NAMALWA (cell line): ENCODE data around the gene CDH23.

Experiments
- DNase-seq: peaks from one replicate; pipeline ENCODE4 v3.0.0-alpha.2; 2015; ENCODE audit warnings: low spot score

CDH23 gene

DNA sequence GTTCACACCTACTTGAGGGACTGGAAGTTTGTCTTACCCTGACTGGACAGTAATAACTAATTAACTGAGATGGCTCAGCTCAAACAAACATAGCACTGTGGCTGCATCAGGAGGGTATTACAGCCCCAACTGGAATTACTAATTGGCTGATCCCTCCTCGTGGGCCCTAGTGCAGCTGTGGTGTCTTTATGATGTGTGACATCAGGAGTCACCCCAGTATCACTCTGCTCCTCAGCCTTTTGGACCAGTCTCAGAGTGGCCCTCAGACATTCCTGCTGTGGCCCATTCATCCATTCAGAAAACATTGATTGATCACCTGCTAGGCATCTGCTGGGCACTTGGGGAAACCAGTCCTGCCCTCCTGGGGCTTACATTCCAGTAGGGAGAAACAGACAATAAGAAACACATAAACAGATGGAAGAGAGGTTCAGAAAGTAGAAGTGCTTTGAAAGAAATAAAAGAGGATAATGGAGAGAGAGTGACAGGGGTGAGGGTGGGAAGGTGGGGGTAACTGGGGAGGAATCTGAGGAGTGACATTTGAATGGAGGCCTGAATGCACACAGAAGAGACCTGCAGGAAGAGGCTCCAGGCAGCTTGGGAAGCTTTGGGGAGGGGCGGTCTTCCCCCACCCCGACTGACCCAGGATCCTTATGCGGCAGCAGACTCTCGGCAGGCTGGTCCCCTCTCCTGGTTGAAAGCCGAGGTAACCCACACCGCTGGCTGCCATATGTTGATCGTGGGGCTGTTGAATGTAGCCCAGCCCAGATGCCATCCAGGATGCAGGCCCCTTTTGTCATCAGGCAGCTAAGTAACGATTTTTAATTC, 209.7 kb downstream of the CDH23 start:
- no peak for DNase-seq

DNA sequence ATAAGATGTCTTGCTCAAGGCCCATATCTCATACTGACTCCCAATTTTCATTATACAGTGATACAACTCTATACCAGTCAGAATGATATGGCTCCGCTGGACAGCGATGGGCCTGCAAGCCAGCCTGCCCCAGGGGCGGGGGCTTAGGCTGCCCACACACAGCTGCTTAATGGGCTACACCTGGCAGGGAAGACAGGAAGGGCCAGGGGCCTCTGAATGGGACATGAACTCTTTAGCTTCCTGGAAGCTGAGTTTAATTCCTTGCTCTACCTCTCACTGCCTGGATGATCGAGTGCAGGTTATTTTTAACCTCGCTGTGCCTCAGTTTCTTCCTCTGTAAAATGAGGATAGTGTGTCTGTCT, 210.3 kb downstream of the CDH23 start:
- DNase-seq = no peak

DNA sequence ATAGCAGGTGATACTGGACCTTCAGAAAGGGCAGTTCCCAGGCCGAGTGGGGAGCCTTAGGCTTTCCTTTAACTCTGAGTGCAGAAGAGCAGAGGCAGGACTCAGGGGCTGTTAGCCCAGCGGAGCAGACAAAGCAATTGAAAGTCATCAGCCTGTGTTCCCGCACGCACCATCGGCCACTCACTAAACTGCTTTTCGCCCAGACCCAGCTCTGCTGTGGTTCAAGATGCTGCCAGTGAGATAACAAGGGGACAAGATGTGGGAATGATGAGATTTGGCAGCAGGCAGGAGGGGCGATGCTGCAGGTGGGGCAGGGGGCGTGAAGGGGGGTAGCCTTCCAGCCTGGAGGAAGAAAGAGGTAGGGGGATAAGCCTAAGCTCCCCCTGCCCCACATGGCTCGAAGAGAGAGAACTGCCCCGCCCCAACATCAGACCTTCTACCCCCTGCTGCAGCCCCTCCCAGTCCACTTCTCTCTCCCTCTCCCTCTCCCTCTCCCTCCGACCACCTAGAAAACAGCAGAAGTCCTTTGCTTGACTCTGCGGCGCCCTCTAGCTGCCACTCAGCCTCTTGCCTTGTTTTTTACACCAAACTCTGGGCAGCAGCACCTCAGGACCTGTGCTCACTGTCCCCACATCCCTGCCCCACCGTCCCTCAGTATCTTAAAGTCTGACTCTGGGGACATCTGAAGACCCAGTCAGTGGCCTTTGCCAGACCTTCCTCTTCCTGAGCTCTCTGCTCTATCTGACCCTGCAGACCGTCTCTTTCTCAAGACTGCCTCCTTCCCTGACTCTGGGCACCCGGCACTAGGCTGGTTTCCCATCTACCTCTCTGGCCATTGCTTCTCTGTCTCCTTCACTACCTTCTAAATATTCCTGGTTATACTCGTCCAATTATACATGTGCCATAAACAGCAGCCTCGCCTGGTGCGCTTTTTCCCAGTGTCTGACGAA, 212.4 kb downstream of the CDH23 start:
- peak; percentile 67 for DNase-seq

DNA sequence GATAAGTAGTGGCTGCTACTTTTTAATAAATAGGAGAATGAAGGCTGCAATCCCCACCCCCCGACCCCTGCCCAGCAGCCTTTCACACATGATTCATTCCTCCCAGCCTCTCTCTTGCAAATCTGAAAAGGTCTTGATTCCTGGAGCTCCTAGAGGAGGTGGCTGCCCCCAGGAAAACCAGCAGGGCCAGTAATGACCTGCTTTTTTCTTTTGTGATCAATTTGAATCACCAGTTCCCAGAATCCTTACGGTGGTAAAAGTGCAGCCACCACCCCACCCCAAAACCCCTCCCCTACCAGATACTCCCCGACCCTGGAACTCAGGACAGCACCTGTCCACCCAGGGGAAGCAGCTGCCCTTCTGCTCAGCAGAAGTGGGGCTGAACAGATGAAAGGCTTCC, 213.9 kb downstream of the CDH23 start:
- no peak for DNase-seq

DNA sequence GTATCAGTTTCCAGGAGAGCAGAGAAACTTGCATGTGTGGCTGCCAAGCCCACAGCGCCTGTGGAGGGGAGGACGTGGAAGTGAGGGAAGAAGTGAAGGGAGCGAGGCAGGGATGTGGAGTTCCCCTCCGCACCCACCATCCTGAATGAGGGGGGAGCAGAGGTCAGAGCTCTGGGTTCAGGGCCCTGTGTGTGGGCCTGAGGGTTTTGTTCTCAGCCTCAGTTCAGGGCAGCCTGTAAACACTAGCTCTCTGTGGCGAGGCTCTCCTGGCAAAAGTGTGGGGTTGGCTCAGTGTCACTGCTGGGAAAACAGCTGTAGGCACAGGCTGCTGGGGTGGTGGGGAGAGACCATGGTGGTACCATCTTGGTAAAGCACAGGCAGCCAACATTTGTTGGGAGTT, 214.4 kb downstream of the CDH23 start:
- no peak for DNase-seq

DNA sequence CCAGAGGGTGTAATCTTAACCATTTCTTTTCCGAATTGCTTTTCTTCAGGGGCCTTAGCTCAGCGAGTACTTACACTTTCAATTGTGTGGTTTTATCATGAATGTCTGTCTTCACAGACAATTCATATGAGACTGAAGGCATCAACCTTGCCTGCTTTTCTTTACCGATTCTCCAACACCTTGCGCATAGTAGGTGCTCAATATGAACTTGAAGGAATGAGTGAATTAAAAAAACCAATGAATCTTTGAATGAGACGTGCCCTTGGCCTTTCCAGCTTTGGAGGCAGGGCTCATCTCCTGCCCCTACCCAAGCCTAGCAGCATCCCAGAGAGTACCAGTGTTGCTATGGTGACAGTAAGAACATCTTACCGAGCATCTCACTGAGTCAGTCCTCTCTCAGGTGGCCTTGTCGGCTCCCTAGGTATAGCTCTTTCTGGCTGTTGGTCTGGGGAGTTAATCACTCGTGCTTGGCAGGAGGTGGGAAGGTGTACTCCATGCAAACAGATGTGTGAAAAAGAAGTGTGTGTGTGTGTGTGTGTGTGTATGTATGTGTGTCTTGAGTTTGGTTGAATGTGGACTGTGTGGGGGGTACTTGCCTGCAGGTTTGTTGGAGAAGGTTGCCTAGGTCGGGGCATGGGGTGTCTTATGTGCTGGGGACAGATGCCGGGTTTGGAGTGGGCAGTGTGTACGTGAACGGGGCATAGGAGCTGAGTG, 215.1 kb downstream of the CDH23 start:
- DNase-seq = no peak

DNA sequence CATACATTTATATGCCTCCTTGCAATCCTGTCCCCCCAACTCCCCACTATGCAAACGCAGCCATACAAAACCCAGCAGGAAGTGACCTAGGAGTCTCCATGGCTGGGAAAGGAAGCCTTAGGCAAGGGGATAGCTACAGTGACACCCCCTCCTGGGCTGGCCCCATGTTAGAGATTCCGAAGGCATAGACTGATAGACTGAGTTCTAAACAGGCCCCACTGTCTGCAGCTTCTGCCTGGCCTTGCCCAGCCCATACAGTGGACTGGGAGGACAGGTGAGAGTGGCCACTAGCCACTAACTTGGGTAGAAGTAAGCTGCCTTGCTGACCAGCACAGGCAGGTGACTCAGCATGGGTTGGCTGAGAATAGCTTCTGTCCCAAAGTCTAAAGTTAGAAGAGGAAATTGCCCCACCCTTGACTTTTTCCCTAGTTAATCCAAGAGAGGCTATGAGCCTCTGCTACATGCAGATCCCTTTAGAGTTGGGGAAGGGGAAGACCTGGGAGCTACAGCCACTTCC, 216.6 kb downstream of the CDH23 start:
- no peak for DNase-seq

DNA sequence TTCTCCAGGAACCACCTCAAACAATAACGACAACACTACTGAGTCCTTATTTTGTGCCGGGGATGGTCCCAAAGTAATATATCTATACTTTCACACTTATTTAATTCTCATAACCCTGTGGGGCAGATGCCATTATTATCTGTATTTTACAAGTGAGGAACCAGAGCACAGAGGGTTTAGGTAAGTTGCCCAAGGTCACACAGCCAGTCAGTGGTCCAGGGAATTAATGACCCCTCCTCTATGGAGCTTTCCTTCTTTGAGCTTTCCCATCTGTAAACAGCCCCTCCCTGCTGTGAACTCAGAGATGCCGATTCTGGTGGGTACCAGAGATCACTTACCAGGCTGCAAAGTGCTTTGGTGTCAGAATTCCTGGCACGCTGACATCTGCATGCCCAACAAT, 217.2 kb downstream of the CDH23 start:
- no peak for DNase-seq

DNA sequence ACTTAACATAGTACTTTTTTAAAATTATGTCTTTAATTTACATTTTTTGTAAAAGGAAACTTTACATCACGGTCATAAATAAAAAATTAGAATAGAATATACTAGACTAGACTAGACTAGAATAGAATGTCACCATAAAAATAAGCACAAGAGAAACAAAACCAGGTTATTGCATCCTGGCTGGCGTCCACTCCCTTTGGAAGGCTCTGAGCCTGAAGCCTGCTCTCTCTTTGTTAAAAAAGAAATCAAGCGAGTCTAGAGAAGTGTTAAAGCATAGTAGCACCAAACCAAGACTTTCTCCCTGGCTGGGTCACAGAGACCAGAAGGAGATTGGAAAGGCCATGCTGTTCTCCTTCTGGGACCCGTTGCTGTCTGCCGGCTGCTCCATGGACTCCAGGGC, 218.2 kb downstream of the CDH23 start:
- DNase-seq = no peak

DNA sequence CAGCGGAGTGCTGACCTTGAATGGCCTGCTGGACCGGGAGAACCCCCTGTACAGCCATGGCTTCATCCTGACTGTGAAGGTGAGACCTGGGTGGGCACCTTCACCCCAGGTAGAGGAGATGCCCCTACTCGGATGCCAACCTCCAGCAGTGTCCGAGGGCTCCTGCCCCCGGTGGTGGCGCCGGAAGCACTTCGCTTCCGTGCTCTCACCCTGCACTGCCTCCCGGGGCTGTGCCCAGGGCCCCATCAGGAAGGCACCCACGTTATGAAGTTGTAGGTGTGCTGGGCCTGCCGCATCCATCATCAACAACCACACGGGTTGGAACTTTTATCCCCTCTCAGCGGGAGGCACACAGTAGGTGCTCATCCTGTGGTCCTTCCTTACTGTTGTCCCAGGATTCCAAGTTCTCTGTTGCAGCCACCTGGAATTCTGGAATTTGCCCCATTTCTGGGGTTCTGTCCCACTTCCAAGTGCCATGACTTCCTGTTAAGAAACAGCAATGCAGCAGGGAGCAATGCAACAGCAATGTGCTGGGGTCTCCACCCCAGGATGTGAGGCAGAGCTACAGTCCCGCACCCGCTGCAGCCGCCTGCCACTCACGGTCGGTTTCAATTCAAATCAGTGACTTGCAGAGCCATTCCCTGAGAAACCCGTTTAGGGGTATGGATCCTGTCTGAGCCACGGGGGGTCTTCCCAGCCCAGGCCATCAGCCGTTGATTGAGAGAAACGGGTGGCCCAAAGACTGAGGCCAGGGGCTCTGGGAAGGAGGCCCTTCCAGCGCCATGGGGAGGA, 219.0 kb downstream of the CDH23 start:
- DNase-seq = no peak

DNA sequence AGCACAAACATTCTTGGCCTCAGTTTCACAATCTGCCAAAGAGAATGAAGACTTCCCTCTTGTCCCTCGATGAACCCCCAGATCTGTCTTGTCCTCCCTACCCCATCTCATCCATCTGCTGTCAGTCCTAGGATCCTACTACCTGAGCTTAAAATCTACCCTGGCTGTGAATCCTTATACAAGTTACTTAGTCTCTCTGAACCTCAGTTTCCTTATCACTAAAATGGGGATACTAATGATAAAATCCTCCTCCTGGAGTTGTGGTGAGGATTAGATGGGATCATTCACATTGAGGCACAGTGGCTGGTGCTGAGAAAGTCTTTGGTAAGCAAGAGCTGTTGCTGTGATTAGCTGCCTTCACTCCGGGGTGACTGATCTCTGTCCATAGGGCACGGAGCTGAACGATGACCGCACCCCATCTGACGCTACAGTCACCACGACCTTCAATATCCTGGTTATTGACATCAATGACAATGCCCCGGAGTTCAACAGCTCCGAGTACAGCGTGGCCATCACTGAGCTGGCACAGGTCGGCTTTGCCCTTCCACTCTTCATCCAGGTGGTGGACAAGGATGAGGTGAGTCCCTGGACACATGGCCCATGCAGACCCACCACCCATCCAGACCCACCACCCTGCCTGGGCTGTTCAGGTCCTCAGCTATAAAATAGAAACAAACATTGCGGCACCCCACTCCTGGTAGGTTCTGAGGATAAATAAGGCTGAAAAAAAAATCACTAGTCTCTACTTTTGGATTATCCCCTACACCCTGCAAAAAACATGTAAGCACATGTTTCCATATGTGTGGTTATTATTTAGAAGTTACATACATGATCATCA, 220.3 kb downstream of the CDH23 start:
- no peak for DNase-seq

DNA sequence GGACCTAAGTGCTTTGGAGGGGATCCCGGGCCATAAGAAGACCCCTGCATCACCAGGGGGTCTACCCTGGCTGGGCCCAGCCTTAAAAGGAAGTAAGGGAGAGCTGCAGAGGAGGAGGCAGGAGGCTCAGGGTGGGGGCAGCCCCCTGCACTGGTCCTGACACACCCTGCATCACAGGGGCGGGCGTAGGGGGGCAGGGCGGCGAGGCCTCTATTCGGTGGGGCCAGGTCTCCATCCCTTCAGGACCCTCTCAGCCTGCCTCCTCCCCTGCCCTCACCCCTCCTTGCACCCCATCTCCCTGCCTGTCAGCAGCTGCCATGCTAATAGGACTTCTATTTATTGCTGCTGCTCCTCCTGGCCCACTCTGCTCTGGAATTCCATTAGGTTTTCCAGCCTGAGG, 221.5 kb downstream of the CDH23 start:
- DNase-seq = no peak

DNA sequence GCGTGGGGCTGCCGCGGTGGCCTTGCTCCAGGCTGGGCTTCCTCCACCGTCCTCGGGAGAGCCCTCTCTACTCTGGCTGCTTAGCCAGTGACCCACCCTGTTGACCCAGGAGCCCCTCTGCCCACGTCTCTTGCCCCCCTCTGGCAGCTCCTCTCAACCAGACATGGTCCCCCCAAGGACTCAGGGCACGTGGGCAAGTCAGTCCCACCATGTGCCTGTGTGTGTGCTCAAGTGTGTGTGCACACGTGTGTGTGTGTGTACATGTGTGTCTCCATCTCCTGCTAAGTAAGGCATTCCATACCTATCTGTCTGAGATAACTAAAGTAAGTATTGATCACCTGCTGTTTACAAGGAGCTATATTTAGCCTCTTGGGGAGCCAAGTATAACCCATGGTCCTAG, 221.9 kb downstream of the CDH23 start:
- no peak for DNase-seq

DNA sequence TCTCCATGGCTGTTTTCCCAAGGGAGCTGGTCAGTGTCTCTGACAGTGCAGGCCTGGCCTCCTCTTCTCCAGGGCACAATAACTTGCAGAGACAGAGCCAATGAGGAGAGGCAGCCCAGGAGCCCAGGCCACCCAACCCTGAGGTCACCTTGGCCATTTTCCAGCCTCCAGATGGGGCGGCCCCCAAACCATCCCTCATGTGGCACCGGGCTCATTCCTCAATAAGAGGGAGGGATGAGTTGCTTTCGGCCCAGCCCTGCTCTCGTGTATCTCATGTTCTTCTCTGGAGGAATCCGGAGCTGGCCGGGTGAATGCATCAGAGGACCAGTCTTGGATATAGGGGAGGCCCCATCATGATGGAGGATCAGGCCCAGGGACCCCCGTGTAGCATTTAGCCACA, 223.9 kb downstream of the CDH23 start:
- no peak for DNase-seq

DNA sequence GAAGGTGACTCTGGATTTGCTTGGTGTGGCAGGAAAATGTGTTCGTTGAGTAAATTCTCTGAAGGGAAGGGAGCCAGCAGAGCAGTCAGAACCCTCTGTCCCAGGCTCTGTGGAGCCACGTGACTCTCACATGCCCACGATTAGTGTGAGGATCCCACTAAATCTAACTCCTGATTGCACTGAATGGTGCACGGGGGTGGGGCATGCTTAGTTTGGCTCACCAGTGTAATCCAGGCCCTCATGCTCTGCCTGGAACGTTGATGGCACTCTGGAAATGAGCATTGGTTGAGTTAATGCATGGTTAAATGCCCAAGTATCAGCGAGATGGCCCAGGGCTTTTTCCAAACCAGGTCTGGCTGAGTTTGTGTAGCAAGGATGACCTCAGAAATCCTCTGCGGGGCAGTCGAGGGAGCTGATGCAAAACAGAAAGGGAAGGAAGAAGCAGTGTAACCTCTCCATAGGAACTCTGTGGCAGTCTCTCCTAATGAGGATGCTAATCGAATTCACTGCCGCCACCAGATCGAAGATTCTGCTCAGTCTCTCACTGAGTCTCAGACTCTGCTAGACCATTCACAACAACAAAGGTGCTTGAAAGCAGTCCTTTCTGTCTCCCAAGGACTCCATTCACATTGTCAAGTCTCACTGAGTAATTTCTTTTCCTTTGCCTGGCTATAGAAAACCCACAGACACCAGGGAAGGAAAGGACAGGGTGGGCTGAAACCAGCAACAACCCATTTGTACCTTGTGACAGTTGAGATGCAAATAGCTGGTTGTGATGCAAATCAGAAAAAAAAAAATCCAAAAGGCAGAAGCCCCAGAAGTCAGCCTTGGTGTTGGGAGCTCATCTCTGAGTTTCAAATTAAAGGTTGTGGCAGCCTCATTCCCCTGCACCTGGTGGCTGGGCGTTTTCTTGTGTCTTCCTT, 224.8 kb downstream of the CDH23 start:
- DNase-seq = peak; percentile 64

DNA sequence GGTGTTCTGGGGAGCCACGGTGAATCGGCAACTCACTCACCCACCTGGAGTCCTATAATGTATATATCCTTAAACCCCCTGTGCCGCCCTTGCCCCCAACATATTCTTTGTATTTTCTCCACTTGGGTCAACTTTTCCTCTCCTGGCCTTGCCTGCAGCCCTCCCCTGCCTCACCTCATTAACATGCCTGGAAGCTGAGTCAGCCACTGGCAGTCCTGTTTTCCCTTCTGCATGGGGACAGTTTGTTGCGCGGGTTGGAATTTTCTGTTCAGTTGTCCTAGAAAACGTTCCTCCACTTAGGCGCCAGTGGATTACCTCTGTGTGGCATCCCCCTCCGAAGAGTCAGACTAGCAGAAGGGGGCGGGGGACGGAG, 225.4 kb downstream of the CDH23 start:
- DNase-seq = no peak

DNA sequence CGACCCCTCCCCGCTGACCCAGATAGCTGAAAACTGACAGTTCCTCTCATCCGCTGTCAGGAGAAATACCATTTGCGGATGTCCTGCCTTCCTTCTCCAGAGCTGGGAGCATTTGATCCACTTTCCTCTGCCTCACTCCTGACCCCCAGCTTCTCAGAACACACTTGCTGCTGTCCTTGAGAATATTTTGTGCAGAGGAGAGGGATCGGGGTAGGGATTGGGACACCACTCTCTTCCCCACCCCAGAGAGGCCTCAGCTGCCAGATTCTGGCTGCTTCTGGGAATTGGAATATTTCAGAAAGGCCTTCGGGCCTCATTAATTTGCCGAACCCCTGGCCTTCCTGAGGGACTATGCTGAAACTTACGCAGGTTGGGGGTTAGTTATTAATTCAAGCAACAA, 225.9 kb downstream of the CDH23 start:
- DNase-seq = no peak

DNA sequence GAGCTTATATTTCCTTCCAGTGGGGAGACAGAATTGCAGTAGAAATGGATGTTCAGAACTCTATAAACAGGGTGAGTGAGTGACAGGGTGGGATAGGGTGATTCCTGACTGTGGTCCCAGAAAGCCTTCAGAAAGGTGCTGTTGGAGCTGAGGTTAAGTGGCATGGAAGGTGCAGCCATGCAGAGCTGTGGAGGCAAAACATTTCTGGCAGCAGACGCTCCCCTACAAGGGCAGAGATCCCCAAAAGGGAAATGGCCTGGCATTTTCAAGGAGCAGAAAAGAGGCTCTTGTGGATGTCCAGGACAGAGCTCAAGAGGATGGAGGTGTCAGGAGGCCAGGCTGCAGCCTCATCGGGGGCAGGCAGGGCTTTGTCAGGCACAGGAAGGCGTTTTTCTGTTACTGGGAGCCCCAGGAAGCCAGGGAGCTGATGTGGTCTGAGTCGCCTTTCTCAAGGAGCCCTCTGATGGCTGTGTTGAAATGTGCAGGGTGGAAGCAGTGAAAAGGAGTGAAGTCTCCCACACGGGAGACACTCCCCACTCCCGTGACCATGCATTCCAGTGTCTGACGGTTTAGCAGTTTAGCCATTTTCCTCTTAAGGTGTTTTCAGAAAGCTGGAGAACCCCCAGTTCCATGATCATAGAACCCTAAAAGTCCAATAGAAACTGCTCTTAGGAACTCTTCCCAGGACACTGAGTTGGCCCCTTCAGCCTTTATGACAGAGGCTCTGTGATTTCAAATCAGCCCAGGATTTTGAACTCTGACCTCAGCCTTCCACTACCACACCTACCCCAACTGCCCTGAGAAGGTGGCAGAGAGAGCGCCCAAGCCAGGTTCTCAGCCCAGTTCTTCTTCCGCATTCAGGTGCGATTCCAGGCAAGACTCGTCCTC, 226.6 kb downstream of the CDH23 start:
- peak; percentile 42 for DNase-seq

DNA sequence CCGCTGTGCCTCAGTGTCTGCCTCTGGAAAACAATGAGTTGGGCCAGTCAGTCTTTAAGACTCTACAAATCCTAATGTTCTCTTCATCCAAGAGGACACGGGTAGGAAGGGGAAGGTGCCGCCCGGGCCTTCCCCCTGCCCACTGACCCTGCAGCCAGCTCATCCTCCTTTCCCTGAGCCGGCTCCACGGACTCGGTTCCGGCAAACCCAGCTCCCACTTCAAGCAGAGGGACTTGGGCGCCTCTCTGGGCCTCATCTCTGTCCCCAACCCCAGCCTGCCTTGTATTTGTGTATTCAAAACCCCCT, 227.2 kb downstream of the CDH23 start:
- no peak for DNase-seq
